ENCODE results near the gene ANKRD44.

The ANKRD44 gene

GRCh38 chr2:197256021-197256420 lies 54.6 kb downstream of the ANKRD44 start:
- TF ChIP-seq, protein P1, sequence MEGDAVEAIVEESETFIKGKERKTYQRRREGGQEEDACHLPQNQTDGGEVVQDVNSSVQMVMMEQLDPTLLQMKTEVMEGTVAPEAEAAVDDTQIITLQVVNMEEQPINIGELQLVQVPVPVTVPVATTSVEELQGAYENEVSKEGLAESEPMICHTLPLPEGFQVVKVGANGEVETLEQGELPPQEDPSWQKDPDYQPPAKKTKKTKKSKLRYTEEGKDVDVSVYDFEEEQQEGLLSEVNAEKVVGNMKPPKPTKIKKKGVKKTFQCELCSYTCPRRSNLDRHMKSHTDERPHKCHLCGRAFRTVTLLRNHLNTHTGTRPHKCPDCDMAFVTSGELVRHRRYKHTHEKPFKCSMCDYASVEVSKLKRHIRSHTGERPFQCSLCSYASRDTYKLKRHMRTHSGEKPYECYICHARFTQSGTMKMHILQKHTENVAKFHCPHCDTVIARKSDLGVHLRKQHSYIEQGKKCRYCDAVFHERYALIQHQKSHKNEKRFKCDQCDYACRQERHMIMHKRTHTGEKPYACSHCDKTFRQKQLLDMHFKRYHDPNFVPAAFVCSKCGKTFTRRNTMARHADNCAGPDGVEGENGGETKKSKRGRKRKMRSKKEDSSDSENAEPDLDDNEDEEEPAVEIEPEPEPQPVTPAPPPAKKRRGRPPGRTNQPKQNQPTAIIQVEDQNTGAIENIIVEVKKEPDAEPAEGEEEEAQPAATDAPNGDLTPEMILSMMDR (conservative IDR thresholded peaks at IDR 0.05; ENCODE audit: low read depth, low read length): no peak
- no peak overlapping the region for H3K4me3 ChIP-seq (ENCODE audit: low read length)
- no peak for DNase-seq (ENCODE audit: low read depth)

DNA sequence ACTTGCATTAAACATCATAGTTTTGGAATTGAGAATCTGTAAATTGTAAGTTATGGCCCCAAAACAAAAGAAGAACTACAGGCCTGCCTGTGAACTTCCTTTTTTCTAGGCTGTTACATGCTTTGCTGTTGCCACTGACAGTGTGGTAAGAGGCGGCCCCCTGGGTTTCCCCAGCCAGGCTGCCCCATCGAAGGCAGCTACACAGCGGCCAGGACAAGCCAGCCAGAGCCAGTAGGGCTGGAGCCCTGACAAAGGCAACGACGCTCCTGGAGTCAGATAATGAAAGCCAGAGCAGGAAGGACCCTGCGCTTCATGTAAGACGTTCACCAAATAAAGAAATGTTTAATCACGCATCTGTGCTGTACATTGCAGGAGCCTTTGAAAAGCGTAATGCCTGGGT lies 55.0 kb downstream of the ANKRD44 start:
- TF ChIP-seq, protein P1 (conservative IDR thresholded peaks at IDR 0.05; ENCODE audit: low read depth, low read length): no peak
- no peak overlapping the region for H3K4me3 ChIP-seq (ENCODE audit: low read length)
- DNase-seq (ENCODE audit: low read depth): no peak

GRCh38 chr2:197254776-197255530 lies 55.6 kb downstream of the ANKRD44 start:
- no peak for DNase-seq (ENCODE audit: low read depth)
- TF ChIP-seq, protein P1 (conservative IDR thresholded peaks at IDR 0.05; ENCODE audit: low read depth, low read length): no peak
- H3K4me3 ChIP-seq (ENCODE audit: low read length): no peak overlapping the region

DNA sequence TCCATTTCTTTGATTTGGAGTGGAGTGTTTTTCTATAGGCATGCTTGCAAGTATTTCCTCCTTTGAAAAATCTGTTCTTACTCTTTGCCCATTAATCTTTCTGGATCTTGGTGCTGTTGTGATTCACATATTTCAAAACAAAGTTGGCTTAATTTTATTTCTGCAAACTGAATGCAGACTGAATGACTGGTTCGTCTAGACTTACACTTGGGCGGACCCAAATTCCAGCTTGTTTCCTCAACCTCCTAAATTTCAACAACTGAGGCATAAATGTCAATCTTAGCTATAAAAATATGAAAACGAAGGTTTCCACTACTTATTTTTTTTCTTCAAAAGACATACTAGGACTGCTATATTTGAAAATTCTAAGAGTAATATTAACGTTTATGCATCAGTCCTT lies 59.0 kb downstream of the ANKRD44 start:
- no peak for DNase-seq (ENCODE audit: low read depth)
- no peak overlapping the region for H3K4me3 ChIP-seq (ENCODE audit: low read length)
- TF ChIP-seq, protein P1 (conservative IDR thresholded peaks at IDR 0.05; ENCODE audit: low read depth, low read length): no peak

DNA sequence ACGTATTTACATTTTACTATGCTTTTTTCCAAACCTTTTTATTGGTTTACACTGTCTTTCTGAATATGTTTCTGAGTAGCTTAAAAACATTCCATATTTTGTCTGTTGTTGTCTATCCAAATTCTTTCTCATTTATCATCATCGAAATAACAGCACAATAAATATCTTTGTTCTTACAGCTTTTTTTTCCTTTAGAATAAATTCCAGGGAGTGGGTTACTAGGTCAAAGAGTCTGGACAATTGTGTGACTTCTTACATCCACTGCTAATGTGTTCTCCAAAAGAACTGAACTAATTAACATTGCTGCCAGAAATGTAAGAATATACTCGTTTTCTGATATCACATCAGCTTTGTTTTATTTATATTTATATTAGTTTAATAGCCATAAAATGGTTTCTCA lies 59.4 kb downstream of the ANKRD44 start:
- no peak overlapping the region for H3K4me3 ChIP-seq (ENCODE audit: low read length)
- TF ChIP-seq, protein P1 (conservative IDR thresholded peaks at IDR 0.05; ENCODE audit: low read depth, low read length): no peak
- DNase-seq (ENCODE audit: low read depth): no peak

DNA sequence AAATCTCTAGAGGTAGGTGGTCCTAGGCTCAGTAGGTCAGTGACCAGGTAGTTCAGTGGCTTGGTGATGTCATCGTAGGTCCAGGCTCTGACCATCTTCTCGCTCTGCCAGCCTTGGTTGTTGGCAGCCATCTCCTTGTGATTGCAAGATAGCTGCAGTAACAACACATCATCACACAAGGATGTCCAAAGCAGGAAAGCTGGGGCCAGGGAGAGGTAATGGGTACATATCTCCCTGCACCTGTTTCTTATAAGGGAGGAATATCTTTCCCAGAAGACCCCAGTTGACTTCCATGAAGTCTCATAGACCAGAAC lies 60.5 kb downstream of the ANKRD44 start:
- no peak for DNase-seq (ENCODE audit: low read depth)
- TF ChIP-seq, protein P1 (conservative IDR thresholded peaks at IDR 0.05; ENCODE audit: low read depth, low read length): no peak
- H3K4me3 ChIP-seq (ENCODE audit: low read length): no peak overlapping the region

- TF ChIP-seq, protein P1 (conservative IDR thresholded peaks at IDR 0.05; ENCODE audit: low read depth, low read length): no peak
- H3K4me3 ChIP-seq (ENCODE audit: low read length): no peak overlapping the region
- DNase-seq (ENCODE audit: low read depth): no peak
Measured at GRCh38 chr2:197249381-197250083, 61.0 kb downstream of the ANKRD44 start.

Measured in retinal pigment epithelial cell (primary cell).